HG03064 (cell line): ENCODE data around the gene OR3A2.
"Not testable (repeated sequence)": the region's sequence is repeated elsewhere in the genome, so short reads cannot be mapped to it uniquely, and the experiment has no call there.

ENCODE experiments used
- ATAC-seq: cut with Tn5 transposase; IDR thresholded peaks from one replicate; pipeline ENCODE4 v1.9.1; 2021; ENCODE audit warnings: low read depth; ENCODE audit not compliant: unreplicated experiment

OR3A2 gene

DNA sequence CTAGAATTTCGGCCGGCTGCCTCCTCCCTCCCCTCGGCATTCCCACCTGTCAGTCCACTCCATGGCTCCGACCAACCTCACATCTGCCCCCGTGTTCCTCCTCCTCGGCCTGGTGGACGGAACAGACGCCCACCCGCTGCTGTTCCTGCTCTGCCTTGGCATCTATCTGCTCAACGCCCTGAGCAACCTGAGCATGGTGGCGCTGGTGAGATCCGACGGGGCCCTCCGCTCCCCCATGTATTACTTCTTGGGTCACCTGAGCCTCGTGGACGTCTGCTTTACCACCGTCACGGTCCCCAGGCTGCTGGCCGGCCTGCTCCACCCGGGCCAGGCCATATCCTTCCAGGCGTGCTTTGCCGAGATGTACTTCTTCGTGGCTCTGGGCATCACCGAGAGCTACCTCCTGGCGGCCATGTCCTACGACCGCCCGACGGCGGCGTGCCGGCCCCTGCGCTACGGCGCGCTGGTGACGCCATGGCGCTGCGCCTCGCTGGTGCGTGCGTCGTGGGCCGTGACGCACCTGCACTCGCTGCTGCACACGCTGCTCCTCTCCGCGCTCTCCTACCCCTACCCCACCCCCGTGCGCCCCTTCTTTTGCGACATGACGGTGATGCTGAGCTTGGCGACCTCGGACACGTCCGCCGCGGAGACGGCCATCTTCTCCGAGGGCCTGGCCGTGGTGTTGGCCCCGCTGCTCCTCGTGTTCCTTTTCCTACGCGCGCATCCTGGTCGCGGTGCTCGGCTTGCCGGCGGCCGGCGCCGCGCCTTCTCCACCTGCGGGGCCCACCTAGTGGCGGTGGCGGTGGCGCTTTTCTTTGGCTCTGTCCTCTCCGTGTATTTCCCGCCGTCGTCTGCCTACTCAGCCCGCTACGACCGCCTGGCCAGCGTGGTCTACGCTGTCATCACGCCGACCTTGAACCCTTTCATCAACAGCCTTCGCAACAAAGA, at the start of gene OR3A2:
Gene OR3A2 (minus strand): TSS at position 440 of the 948 bp plus-strand sequence.
- no peak for ATAC-seq

DNA sequence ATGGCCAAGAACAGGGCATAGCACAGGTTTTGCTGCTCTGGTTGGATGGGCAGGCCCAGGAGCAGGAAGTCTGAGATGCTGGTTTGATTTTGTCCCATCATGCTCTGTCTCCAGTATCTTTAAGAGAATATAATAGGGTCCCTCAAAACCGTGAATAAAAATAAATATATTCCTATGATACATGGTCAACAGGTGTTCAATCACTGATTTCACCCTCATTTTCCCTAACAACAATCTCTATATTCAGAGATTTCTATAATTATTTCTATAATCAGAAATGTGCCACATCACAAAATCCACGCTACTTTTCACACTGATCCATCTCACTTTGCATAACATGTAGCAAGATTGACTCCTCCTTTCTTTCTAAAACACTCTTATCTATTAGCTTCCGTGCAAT, 47.6 kb upstream of the OR3A2 start, which contains the start of gene OR1E2:
Gene OR1E2 (minus strand): TSS at position 101 of the 400 bp plus-strand sequence. CDS start 0 bp downstream, at position 101.
- no peak for ATAC-seq

DNA sequence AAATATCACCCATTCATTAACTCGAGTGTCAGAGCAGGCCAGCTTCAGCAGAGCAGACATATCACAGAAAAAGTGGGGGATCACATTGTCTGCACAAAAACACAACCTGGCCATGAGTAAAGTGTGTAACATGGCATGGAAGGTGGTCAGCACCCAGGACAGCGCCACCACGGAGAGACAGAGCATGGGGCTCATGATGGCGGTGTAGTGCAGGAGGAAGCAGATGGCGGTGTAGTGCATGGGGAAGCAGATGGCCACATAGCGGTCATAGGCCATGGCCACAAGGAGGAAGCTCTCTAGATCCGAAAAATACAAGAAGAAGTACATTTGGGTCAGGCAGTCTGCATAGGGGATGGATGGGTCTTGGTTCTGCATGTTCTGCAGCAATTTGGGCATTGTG, 47.1 kb upstream of the OR3A2 start:
- not testable (repeated sequence) for ATAC-seq

DNA sequence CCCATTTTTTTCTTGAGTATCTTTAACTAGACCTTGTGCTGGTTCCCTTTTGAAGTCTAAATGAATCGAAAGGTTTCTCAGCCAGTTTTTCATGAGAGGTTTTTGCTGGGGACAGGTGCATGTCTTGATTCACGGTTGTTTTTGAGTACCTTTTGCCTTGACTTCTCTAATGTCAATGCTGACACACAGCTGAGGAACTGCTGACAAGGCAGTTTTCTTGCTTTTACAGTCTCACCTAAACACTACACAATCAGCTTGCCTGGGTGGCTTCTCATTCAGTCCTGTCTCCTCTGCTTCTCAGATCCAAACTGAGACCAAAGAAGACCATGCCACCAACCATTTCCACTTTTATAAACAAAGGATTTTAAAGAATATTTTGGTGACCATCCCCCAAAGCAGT, 32.1 kb upstream of the OR3A2 start:
- ATAC-seq, result no peak

DNA sequence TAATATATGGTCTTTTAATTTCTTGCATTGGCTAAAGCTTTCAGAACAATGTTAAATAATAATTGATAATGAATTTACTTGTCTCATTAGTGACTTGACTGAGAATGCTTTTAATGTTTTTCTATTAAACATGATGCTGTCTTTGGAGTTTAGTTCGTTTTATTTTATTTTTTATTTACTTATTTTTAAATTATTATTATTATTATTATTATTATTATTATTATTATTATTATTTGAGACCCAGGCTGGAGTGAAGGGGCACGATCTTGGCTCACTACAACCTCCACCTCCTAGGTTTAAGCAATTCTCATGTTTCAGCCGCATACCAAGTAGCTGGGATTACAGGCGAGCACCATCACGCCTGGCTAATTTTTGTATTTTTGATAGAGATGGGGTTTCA, 29.5 kb upstream of the OR3A2 start:
- no peak for ATAC-seq

DNA sequence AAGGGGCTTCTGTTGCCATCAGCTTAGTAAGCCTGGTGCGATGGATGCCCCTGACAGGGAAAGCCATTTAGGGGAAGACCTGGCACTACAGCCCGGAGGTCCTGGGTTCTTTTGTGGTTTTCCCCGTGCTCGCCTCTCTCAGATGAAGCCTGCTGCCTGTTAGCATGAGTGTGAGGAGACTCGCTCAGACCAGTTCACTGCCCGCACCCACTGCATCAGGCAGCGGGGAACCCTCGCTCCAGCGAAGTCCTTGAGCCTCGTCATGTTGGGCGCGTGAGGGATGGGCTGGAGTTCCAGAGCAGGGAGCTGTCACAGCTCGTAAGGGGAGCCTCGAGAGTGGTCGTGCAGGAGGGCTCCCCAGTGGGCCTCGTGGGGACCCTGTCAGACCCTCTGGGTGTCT, 26.1 kb upstream of the OR3A2 start:
- ATAC-seq, result not testable (repeated sequence)

DNA sequence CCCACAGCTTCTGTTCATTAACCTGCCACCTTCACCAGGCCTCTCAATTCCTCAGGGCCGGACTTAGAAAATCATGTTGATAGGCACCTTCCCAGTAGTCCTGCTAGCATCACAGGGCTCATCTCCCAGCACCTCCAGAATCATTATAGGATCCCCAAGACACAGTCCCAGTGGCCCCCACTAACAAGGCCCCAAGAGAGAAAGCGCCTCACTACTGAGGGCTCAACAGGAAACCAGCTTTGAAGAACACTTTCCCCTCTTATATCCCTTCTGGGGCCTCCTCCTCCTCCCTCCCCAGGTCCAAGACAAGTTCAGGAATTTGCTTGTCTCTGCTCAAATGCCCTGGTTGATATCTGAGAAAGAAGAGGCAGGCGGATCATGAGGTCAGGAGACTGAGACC, 25.0 kb upstream of the OR3A2 start, which contains the start of gene OR3A3:
Gene OR3A3 (plus strand): TSS at position 301 of the 400 bp plus-strand sequence.
- ATAC-seq, result no peak

DNA sequence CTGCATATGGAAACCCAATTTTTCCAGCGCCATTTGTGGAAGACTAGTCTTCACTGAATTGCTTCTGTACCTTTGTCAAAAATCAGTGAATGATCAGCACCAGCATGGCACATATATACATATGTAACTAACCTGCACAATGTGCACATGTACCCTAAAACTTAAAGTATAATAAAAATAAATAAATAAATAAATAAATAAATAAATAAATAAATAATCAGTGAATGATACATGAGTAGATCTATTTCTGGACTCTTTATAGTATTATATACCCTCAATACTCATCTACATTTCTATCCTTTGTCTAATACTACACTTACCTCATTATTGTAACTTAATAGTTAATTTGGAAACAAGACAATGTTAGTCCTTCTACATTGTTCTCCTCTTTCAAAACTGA, 17.7 kb upstream of the OR3A2 start:
- ATAC-seq, result not testable (repeated sequence)

DNA sequence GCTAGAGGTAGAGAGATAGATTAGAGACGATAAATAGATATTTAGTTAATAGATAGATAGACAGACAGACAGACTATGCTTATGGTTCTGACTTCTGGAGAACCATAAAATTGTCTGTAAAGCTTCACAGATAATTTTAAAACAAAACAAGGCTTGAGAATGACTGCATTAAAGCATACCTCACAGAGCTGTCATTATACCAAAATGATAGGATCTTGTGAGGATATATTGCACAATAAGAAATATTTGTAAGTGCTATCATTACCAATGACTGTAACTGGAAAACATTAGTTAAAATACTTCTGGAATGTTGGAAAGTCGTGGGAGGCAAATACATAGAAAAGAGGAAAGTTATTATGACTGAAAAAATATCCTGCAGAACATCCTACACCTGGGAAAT, 15.7 kb upstream of the OR3A2 start:
- no peak for ATAC-seq

DNA sequence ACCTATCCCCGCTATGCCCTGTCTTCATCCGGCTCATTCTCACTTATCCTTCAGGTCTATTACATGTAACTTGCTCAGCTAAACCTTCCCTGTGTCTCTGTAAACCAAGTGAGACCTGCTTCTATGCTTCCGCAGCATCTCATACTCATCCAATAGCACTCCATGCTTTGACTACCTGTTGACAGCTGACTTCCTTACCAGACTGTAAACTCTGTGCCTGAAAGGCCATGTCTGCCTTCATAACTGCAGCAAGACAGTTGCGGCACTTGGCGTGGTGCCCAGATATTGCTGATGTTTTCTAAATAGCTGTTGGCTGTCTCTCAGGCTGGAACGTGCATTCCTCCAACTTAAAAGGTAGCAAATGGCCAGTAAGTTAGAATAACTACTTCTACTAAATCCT, 13.9 kb upstream of the OR3A2 start:
- ATAC-seq, result no peak

DNA sequence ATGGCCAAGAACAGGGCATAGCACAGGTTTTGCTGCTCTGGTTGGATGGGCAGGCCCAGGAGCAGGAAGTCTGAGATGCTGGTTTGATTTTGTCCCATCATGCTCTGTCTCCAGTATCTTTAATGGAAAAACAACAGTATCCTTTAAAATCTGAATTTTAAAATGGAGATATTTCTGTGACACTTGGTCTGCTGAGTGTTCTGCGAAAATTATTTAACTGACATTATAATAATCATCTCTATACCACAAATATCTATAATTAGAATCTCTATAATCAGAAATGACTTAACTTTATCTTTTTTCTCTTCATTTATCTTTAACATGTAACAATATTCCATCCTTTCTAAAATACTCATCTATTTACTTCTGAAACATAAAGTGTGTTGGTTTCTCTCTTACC, 12.2 kb upstream of the OR3A2 start, which contains the start of gene OR1E1:
Gene OR1E1 (minus strand): TSS at position 101 of the 400 bp plus-strand sequence. CDS start 0 bp downstream, at position 101.
- ATAC-seq, result no peak

DNA sequence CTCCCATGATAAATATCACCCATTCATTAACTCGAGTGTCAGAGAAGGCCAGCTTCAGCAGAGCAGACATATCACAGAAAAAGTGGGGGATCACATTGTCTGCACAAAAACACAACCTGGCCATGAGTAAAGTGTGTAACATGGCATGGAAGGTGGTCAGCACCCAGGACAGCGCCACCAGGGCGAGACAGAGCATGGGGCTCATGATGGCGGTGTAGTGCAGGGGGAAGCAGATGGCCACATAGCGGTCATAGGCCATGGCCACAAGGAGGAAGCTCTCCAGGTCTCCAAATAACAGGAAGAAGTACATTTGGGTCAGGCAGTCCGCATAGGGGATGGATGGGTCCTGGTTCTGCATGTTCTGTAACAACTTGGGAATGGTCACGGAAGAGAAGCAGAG, 11.7 kb upstream of the OR3A2 start:
- ATAC-seq, result not testable (repeated sequence)

DNA sequence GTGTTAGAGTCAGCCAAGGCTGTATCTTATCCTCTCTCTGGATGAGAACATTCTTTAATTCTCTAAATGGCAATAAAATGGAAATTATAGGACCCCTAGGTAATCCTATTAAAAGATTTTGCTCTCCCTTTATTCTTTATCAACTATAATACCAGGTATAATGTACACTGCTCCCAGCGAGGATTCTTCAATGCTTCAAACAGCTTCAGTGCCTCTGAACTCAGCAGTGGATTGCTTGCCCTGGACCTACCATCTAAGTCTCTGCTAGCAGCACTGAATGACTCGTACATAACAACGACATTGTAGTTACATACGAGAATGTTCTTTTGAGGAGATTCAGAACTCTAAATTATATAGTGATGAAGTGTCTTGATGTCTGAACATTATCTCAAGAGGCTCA, 3.7 kb upstream of the OR3A2 start:
- no peak for ATAC-seq

DNA sequence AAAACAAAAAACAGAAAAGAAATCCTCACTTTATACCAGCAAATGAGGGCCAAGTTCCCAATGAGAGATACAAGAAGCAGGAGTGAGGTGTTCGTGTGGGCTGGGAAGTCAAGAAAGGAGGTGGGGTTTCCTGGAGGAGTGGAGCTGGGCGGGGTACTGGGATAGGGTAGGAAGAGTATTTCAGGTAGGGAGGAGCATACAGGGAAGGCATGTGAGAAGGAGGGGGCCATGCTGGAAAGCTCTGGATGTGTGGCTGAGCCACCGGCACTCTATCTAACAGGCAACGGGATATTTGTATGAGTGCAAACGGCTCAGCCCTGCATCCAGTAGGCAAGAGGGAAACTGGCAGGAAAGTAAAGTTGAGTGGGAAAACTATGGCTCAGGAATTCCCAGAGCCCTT, 4.2 kb downstream of the OR3A2 start:
- ATAC-seq, result no peak

DNA sequence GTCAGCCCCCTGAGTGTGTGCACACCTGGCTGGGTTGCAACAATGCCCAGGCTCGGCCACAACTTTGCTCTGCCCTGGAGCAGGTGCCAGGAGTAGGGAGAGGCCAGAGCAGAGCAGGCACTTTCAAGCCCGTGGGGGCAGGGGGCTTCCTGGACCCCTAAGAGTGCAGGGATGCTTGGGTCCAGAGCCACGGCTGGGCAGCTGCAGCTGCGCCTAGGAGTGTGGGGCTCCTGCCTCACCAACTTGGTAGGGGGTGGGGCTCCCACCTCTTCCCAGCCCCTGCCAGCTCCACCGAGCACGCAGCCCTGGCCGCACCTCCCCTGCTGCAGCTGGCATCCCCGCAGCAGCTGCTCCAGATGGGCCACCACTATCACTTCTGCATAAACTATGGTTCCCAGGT, 7.8 kb downstream of the OR3A2 start:
- no peak for ATAC-seq

DNA sequence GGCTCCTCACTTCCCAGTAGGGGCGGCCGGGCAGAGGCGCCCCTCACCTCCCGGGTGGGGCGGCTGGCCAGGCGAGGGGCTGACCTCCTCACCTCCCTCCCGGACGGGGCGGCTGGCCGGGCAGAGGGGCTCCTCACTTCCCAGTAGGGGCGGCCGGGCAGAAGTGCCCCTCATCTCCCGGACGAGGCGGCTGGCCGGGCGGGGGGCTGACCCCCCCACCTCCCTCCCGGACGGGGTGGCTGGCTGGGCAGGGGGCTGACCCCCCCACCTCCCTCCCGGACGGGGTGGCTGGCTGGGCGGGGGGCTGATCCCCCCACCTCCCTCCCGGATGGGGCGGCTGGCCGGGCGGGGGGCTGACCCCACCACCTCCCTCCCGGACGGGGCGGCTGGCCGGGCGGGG, 14.9 kb downstream of the OR3A2 start:
- ATAC-seq, result not testable (repeated sequence)

DNA sequence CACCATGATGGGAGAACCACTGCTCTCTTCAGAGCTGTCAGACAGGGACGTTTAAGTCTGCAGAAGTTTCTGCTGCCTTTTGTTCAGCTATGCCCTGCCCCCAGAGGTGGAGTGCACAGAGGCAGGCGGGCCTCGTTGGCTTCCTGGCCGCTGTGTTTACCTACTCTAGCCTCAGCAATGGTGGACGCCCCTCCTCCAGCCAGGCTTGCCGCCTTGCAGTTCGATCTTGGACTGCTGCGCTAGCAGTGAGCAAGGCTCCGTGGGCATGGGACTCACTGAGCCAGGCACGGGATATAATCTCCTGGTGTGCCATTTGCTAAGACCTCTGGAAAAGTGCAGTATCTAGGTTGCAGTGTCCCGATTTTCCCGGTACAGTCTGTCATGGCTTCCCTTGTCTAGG, 43.3 kb downstream of the OR3A2 start:
- not testable (repeated sequence) for ATAC-seq

DNA sequence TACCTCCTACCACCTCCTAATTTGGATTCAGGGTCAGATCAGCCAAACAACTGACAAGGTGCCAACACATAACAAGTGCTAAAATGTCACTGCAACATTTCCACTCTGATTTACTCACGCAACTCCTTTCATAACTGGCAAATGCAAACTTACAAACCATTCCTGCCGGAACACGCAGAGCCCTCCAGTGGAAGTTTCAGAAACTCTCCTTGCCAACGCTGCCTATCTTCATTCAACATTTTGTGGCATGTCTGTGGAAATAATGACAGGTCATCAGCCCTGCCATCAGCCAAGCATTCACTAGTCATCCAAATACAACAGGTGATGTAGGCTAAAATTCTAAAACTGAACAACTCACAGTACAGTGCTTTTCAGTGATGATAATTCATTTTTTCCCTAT, 50.2 kb downstream of the OR3A2 start:
- ATAC-seq, result no peak

DNA sequence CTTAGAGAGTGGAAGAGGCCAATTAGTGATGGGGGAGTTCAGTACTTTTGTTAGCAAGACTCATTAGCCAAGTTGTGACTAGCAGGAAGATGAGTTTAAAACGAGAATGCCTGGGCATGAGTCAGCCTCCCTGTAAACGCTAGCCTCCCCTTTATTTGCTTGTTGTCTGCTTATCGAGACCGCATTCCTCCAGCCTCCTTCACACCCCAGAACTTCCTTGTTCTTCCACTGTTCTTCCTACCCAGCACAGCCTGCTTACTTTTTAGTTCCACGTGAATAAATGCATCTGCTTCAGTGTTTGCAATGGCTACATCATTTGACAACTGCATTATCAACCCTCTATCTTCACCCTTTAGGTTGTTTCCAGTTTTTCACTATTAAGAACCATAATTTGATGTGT, 67.8 kb downstream of the OR3A2 start:
- no peak for ATAC-seq

DNA sequence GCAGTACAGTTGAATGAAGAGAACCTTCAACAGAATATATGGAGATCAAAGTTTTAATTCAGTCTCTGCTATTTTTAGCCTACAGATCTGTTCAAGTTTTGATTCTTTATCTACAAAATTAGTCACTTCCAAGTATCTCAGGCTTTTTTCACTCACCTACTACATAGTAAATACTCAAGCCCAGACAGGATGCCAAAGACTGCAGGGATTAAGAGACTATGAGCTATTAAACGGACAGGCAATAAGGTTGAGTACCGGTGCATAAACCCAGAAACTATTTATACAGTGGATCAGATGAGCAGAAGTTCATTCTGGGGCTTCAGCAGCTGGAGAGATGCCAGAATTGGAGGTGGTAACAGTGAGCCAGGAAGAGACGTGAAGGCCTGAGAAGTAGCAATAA, 69.3 kb downstream of the OR3A2 start:
- no peak for ATAC-seq

DNA sequence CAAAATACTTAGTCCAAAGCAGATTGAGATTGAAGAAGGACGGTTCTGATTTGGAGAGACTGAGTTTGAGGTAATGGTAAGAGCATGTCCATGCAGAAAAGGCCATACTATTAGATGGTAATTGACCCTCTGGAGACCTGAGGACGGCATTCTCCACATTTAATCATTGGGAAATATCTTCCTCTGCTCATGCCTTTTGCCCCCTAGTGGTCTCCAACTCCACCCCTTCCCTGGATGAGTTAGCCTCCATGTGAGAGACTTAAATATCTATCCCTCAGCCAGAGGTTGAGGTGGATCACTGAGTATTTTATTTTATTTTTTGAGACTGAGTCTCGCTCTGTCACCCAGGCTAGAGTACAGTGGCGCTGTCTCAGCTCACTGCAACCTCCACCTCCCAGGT, 77.5 kb downstream of the OR3A2 start:
- ATAC-seq, result no peak

DNA sequence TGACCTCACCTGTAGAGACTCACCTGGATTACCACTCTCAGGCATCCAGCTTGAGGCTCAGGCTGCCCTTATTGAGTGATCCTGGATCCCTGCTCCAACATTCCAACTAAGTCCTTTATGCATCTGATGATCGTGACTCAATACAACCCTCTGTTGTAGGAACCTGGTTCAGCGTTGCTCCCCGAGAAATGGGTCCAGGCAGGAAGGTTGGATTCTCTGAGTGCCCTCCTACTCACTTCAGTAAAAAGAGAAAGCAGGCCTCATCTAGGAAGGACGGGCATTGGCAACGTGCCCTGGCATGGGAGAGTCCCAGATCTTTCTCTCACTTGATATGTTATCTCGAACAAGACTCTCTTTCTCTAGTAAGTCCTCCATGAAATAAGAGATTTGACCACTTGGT, 87.8 kb downstream of the OR3A2 start, which contains the start of gene OR3A1:
Gene OR3A1 (minus strand): TSS at position 101 of the 400 bp plus-strand sequence. CDS start 5,778 bp downstream, outside the sequence.
- no peak for ATAC-seq
